ENCODE data around the gene HDAC9. TPM values are rescaled to one million over a fixed set of nuclear protein-coding genes. Genes with fewer than 3 reads are reported as not detected.

HDAC9 gene
- total RNA-seq, 1 experiment from 2014 or later = 159 TPM

DNA sequence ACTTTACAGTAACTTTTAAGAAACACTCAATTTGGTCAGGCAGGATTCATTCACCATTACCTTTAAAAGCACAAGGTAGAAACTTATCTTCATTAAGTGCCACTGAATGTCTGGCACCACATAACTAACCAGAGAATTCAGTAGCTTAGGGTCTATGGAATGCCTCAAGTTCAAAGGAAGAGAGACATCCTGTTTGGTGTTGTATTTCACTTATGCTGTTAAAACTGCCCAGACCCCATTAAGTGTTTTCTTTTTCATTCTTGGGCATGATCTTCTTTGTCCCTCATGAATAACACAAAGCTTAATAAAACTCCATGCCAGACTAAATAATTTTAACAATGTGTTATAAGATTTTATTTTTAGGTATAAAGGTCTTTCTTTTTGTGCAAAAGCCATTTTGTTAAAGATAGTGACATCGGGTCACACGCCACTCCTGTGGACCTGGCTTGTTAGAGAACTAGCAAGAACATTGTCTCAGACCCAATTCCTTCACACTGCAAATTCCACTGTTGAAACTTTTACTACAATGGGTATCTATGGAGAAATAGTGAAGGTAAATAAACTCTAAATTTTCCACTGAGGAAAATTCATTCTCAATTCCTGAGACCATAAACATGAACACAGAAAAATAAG is 400.9 kb downstream of the HDAC9 start:
- no peaks in the 10 kb centered on the region for H3K36me3 Mint-ChIP-seq (ENCODE audit: insufficient read depth, unreplicated experiment)
- TF ChIP-seq CTCF (IDR thresholded peaks at IDR 0.05; ENCODE audit: unreplicated experiment) = no peak
- H3K27me3 Mint-ChIP-seq (ENCODE audit: unreplicated experiment) = no peaks in the 10 kb centered on the region
- CTCF ChIA-PET = no interaction called here
- no peak for DNase-seq
- no TSS peak for BruUV-seq (replicated peaks)
- H3K4me1 Mint-ChIP-seq (ENCODE audit: low read depth, unreplicated experiment) = no peaks in the 10 kb centered on the region
- H3K4me3 Mint-ChIP-seq (ENCODE audit: low read depth, unreplicated experiment) = no peak overlapping the region
- H3K9me3 Mint-ChIP-seq (ENCODE audit: low read depth, unreplicated experiment) = no peaks in the 10 kb centered on the region
- no peak overlapping the region for H3K27ac Mint-ChIP-seq (ENCODE audit: unreplicated experiment)
- intact Hi-C loops (cut with micrococcal nuclease; ENCODE audit: unreplicated experiment) = no loop called here

DNA sequence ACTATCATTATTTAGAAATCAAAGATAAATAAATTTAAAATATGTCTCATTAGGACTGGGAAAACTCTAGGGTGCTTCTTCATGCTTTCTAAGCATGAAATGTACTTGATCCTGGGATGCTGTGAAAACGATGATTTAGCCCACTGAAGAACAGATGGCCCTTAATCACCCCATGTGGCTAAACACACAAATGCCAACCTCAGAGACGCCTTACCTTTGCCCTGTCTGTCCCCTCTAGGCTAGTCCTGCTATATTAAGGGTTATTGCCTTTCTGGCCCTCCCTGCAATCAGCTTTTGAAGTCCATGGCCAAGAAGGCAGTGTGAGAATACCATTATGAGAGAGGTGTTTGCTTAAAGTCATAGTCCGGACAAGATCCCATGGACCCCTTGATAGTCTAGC is 404.7 kb downstream of the HDAC9 start:
- H3K4me3 Mint-ChIP-seq (ENCODE audit: low read depth, unreplicated experiment) = no peak overlapping the region
- H3K27ac Mint-ChIP-seq (ENCODE audit: unreplicated experiment) = no peak overlapping the region
- intact Hi-C loops (cut with micrococcal nuclease; ENCODE audit: unreplicated experiment) = no loop called here
- no peaks in the 10 kb centered on the region for H3K36me3 Mint-ChIP-seq (ENCODE audit: insufficient read depth, unreplicated experiment)
- CTCF ChIA-PET = no interaction called here
- H3K9me3 Mint-ChIP-seq (ENCODE audit: low read depth, unreplicated experiment) = no peaks in the 10 kb centered on the region
- no TSS peak for BruUV-seq (replicated peaks)
- TF ChIP-seq CTCF (IDR thresholded peaks at IDR 0.05; ENCODE audit: unreplicated experiment) = no peak
- no peaks in the 10 kb centered on the region for H3K27me3 Mint-ChIP-seq (ENCODE audit: unreplicated experiment)
- no peak for DNase-seq
- no peaks in the 10 kb centered on the region for H3K4me1 Mint-ChIP-seq (ENCODE audit: low read depth, unreplicated experiment)

GRCh38 chr7:18900803-18901202 is 405.3 kb downstream of the HDAC9 start:
- H3K4me1 Mint-ChIP-seq (ENCODE audit: low read depth, unreplicated experiment) = no peaks in the 10 kb centered on the region
- no peaks in the 10 kb centered on the region for H3K36me3 Mint-ChIP-seq (ENCODE audit: insufficient read depth, unreplicated experiment)
- no TSS peak for BruUV-seq (replicated peaks)
- intact Hi-C loops (cut with micrococcal nuclease; ENCODE audit: unreplicated experiment) = no loop called here
- no peak overlapping the region for H3K4me3 Mint-ChIP-seq (ENCODE audit: low read depth, unreplicated experiment)
- no peaks in the 10 kb centered on the region for H3K27me3 Mint-ChIP-seq (ENCODE audit: unreplicated experiment)
- TF ChIP-seq CTCF (IDR thresholded peaks at IDR 0.05; ENCODE audit: unreplicated experiment) = no peak
- CTCF ChIA-PET = no interaction called here
- H3K27ac Mint-ChIP-seq (ENCODE audit: unreplicated experiment) = no peak overlapping the region
- no peaks in the 10 kb centered on the region for H3K9me3 Mint-ChIP-seq (ENCODE audit: low read depth, unreplicated experiment)
- no peak for DNase-seq

GRCh38 chr7:18901351-18901750 is 405.8 kb downstream of the HDAC9 start:
- CTCF ChIA-PET = no interaction called here
- Mint-ChIP-seq H3K36me3 (ENCODE audit: insufficient read depth, unreplicated experiment) (no peaks in the 10 kb centered on the region), H3K27me3 (ENCODE audit: unreplicated experiment) (no peaks in the 10 kb centered on the region), H3K9me3 (ENCODE audit: low read depth, unreplicated experiment) (no peaks in the 10 kb centered on the region), H3K4me1 (ENCODE audit: low read depth, unreplicated experiment) (no peaks in the 10 kb centered on the region), H3K27ac (ENCODE audit: unreplicated experiment) (no peak overlapping the region), H3K4me3 (ENCODE audit: low read depth, unreplicated experiment) (no peak overlapping the region)
- no peak for DNase-seq
- TF ChIP-seq CTCF (IDR thresholded peaks at IDR 0.05; ENCODE audit: unreplicated experiment) = no peak
- intact Hi-C loops (cut with micrococcal nuclease; ENCODE audit: unreplicated experiment) = no loop called here
- BruUV-seq (replicated peaks) = no TSS peak

All from Calu3 (cell line).